HG03135 (cell line): ENCODE results near the gene ZEB1.
A peak's percentile ranks its signal among the peaks of the same experiment; 100 is the strongest.
"Not testable (repeated sequence)": the region's sequence is repeated elsewhere in the genome, so short reads cannot be mapped to it uniquely, and the experiment has no call there.

Experiments
- ATAC-seq: cut with Tn5 transposase; IDR thresholded peaks from one replicate; pipeline ENCODE4 v1.9.1; 2021; ENCODE audit warnings: mild to moderate bottlenecking, moderate library complexity; ENCODE audit not compliant: unreplicated experiment

The ZEB1 gene

DNA sequence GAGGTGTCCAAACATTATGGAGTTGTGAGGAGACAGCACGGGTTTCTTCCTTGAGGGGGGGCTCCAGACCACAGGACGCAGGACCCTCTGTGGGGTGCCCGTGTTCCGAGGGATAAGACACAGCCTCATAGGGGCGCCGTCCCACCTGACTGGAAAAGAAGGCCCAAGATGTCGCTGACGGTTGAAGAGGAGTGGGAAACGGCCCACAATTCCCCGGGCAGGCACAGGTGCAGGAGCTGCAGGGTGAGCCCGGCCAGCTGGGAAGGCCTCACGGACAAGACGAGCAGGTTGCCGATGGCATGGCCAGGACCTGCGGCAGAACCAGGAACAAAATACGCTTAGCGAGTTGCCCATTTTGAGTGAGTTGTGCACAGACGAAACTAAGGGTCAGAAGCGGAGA lies 44.7 kb downstream of the ZEB1 start:
- not testable (repeated sequence) for ATAC-seq

- not testable (repeated sequence) for ATAC-seq
Measured at GRCh38 chr10:31364238-31364637, 45.2 kb downstream of the ZEB1 start.

- ATAC-seq: no peak
Measured at GRCh38 chr10:31366703-31367102, 47.7 kb downstream of the ZEB1 start.

GRCh38 chr10:31368724-31369123 lies 49.7 kb downstream of the ZEB1 start:
- no peak for ATAC-seq

GRCh38 chr10:31372439-31372838 lies 53.4 kb downstream of the ZEB1 start:
- no peak for ATAC-seq

GRCh38 chr10:31374146-31374696 lies 55.2 kb downstream of the ZEB1 start:
- no peak for ATAC-seq

GRCh38 chr10:31381171-31381570 lies 62.2 kb downstream of the ZEB1 start:
- ATAC-seq: no peak

GRCh38 chr10:31381766-31382316 lies 62.8 kb downstream of the ZEB1 start:
- no peak for ATAC-seq

- peak; percentile 91 for ATAC-seq
Measured at GRCh38 chr10:31383810-31384588, 65.0 kb downstream of the ZEB1 start.

DNA sequence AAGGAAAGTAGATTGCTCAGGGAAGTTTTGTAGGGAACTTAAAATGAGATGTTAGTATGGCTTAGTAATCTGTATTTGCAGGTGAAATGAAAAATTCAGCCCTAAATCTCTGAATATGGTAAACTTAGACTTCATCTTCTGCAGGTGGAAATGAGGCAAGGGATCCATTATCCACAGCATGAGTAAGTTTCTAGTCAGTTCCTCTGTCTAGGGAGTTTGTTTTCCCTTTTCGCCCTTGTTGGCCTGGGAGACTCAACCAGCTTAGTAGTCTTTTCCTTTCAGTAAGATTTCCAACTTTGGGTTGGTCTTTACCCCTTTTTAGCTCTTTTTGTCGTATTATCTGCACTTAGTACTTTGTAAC lies 65.6 kb downstream of the ZEB1 start:
- ATAC-seq: peak; percentile 27

DNA sequence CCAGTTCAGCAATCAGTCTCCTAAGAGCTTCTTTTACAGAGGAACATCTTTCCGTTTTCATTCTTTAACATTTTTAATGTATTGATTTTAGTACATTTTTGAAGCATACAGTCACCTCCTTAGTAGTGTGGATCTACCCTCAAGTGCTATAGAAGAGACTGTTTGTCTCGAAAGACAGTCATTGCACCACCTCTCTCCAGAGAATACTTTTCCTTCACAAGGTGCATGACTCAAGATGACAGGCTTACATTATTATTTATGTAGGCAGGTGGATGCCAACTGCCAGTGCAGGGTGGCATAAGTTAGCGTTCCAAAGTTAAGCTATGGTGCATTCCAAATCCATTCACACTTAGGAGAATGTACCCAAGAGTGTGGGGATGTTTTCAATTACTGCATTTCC lies 71.8 kb downstream of the ZEB1 start:
- no peak for ATAC-seq

- no peak for ATAC-seq
Measured at GRCh38 chr10:31393844-31394243, 74.8 kb downstream of the ZEB1 start.

DNA sequence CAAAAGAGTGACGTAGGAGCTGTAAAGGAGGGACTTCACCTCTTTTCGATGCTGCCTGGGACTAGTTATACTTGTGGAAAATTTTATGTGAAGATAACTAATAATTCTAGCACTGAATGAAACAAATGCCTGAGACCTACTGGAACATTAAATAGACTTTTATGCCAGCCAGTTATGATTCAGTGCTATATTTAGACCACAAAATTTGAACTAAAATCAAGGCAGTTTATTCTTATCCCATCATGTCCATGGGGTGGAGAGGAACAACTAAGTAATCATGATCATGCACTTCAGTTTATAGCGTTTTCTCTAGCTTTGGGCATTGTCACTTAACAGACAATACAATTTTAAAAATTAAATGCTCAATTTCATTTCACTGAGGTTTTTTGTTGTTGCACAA lies 76.7 kb downstream of the ZEB1 start:
- no peak for ATAC-seq

GRCh38 chr10:31396376-31396775 lies 77.4 kb downstream of the ZEB1 start:
- no peak for ATAC-seq

- ATAC-seq: no peak
Measured at GRCh38 chr10:31397852-31398251, 78.8 kb downstream of the ZEB1 start.

DNA sequence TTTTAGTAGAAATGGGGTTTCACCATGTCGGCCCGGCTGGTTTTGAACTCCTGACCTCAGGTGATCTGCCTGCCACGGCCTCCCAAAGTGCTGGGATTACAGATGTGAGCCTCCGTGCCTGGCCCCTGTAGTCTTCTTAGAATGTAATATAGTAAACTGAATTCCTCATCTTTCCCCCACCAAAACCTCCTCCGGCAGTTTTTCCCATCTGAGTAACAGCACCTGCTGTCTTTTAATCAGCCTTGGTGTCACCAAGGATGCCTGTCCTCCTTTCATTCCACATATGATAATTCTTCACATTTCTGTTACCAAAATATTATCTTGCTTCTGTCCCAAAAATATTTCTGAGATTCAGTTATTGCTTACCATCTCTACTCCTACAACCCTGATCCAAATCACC lies 80.2 kb downstream of the ZEB1 start:
- ATAC-seq: no peak

- no peak for ATAC-seq
Measured at GRCh38 chr10:31399631-31400030, 80.6 kb downstream of the ZEB1 start.

DNA sequence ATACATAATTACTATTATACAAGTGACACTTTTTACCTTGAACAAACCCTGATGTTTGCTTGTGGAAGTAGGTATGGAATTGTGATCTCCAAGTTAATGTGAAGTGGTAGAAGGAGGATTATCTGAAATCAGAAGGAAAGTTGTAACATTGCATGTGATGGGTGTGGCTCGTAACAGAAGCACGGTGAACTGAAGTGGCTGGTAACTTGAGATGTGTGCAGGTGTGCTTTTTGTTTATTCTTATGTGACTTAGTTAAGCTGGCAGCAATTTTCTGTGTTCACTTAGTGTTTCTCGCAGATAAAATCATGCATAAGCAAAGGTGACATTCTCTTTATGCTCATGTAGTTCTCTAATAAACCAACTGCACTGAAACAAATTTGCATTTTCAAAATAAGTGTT lies 82.3 kb downstream of the ZEB1 start:
- no peak for ATAC-seq

DNA sequence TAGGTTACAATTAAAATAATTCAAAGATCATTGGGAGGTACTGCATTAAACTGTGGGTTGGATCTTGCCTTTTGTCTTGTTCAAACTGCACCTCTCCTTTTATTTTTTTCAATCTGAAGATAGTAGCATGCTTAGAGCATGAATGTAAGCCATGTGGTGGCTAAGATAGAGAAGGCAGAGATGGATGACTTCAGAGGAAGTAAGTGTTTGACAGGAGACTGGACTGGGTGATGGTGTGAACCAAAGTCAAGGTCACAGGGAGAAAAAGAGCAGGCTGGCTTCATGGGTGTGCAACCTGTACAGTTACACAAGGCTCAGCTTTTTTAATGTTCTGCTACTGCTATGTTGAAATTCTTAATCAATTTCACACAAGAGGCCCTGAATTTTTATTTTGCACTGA lies 85.6 kb downstream of the ZEB1 start:
- ATAC-seq: no peak

DNA sequence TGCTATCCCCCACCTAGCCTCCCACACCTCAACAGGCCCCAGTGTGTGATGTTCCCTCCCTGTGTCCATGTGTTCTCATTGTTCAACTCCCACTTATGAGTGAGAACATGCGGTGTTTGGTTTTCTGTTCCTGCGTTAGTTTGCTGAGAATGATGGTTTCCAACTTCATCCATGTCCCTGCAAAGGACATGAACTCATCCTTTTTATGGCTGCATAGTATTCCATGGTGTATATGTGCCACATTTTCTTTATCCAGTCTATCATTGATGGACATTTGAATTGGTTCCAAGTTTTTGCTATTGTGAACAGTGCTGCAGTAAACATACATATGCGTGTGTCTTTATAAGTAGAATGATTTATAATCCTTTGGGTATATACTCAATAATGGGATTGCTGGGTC lies 86.8 kb downstream of the ZEB1 start:
- not testable (repeated sequence) for ATAC-seq

DNA sequence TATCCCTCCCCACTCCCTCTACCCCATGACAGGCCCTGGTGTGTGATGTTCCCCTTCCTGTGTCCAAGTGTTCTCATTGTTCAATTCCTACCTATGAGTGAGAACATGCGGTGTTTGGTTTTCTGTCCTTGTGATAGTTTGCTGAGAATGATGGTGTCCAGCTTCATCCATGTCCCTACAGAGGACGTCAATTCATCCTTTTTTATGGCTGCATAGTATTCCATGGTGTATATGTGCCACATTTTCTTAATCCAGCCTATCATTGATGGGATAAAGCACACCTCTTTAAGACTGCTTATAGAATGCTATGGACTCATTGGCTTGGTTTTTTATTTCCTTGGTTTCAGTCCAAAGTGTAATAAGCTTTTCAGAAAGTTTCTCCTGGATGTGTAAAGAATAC lies 93.4 kb downstream of the ZEB1 start:
- ATAC-seq: not testable (repeated sequence)

DNA sequence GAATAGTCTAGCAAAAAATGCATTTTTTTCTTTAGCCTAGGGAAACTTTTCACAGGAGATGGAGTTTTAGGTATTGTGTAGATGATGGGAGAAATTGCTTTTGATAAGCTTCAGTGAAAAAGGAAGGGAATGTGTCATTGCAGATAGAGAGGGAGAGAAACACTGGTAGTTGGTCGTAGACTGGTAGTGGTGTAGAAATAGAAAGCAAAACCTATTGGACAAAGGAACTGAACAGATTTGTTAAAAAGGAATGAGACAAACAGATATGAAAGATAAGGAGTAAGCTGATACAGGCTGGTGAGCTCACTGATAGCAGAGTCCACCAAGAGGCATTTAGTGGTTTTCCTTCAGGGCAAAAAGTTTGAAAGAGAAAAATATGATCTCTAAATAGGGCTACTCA lies 94.3 kb downstream of the ZEB1 start:
- no peak for ATAC-seq

DNA sequence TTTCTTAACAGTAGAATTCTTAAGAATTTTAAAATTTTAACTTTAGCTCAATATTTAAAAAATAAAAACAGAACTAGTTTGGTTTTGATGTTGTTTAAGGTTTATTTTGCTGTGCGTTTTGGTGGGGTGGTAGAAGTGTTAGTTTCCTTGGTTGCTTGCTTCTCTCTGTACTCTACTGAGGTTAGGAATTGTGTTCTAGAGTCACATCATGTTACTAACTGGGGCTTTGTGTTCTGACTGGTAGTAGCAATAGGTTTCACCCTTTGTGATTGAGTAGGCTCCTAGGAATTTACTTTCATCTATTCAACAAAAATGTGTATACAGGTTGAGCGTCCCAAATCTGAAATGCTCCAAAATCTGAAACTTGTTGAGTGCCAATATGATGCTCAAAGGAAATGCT lies 99.5 kb downstream of the ZEB1 start:
- no peak for ATAC-seq
